H1 (cell line): ENCODE measurements around the gene SGSH. TPM values are rescaled to one million over a fixed set of nuclear protein-coding genes. Genes with fewer than 3 reads are reported as not detected.

ENCODE experiments used
- CTCF ChIA-PET: fragments of 300-600 bp; sonication (Branson Sonifier 250); formaldehyde crosslinking; loops from one replicate; lab custom pipeline; 2021; ENCODE audit not compliant: partially characterized antibody; lab: Charles Lee
- POLR2A ChIA-PET: fragments of 300-600 bp; sonication (Branson Sonifier 250); formaldehyde crosslinking; loops from one replicate; lab custom pipeline; 2021; ENCODE audit warnings: inconsistent platforms; ENCODE audit not compliant: partially characterized antibody; lab: Charles Lee
- DNase-seq, 2 experiments: peaks; one replicate each; pipeline versions ENCODE4 v3.0.0 to v3.0.0-alpha.2; 2010 to 2022; ENCODE audit warnings: low spot score in 2 of 2, low read depth in 1 of 2, mixed read lengths in 1 of 2
- FAIRE-seq: peaks from 2 replicates; lab custom pipeline; 2011; peaks lifted over from hg19 to GRCh38; lab: Jason Lieb, UNC
- H2AFZ ChIP-seq: 2 replicates; pipeline ENCODE4 v1.8.1; 2012; ENCODE audit warnings: low read length, inconsistent platforms
- H2AK5ac ChIP-seq: 2 replicates; pipeline ENCODE4 v1.6.1; 2013; ENCODE audit warnings: low read depth, low read length
- H2BK120ac ChIP-seq: replicated peaks from 2 replicates; pipeline ENCODE3; 2013; ENCODE audit warnings: low read depth, low read length, inconsistent platforms
- H2BK12ac ChIP-seq: 2 replicates; pipeline ENCODE4 v1.6.1; 2013; ENCODE audit warnings: low read depth, low read length
- H2BK15ac ChIP-seq: 2 replicates; pipeline ENCODE4 v1.6.1; 2013; ENCODE audit warnings: low read length
- H2BK20ac ChIP-seq: 2 replicates; pipeline ENCODE4 v1.6.1; 2013; ENCODE audit warnings: low read length
- H2BK5ac ChIP-seq: 2 replicates; pipeline ENCODE4 v1.6.1; 2013; ENCODE audit warnings: low read depth, low read length
- H3K14ac ChIP-seq: 2 replicates; pipeline ENCODE4 v1.6.1; 2013; ENCODE audit warnings: inconsistent platforms; ENCODE audit not compliant: insufficient read length
- H3K18ac ChIP-seq: 2 replicates; pipeline ENCODE4 v1.6.1; 2013; ENCODE audit warnings: low read length; ENCODE audit errors: extremely low read depth
- H3K23ac ChIP-seq: 2 replicates; pipeline ENCODE4 v1.6.1; 2013; ENCODE audit warnings: inconsistent platforms; ENCODE audit not compliant: insufficient read length
- H3K23me2 ChIP-seq: 2 replicates; pipeline ENCODE4 v1.6.1; 2013; ENCODE audit warnings: low read depth, low read length
- H3K27ac ChIP-seq: 2 replicates; pipeline ENCODE4 v1.6.1; 2011; ENCODE audit warnings: low read depth, low read length, inconsistent platforms
- H3K27me3 ChIP-seq, 4 experiments: replicated peaks in 1 of 4; 1 replicate in 1 of 4; 2 replicates in 3 of 4; pipeline versions ENCODE4 v1.6.1 to v1.8.1; 2011 to 2013; ENCODE audit warnings: low read length in 3 of 4, mild to moderate bottlenecking in 3 of 4, inconsistent platforms in 2 of 4, mixed read lengths in 2 of 4, moderate library complexity in 1 of 4; ENCODE audit not compliant: control insufficient read depth in 3 of 4, insufficient read depth in 3 of 4; ENCODE audit errors: extremely low read depth in 1 of 4
- H3K36me3 ChIP-seq, 4 experiments: 2 replicates each; pipeline versions ENCODE4 v1.6.1 to v1.8.1; 2011 to 2013; ENCODE audit warnings: mild to moderate bottlenecking in 4 of 4, low read length in 3 of 4, moderate library complexity in 2 of 4, control low read depth in 1 of 4, inconsistent platforms in 1 of 4; ENCODE audit not compliant: insufficient read depth in 4 of 4, control insufficient read depth in 2 of 4
- H3K4ac ChIP-seq: replicated peaks from 2 replicates; pipeline ENCODE3; 2013; ENCODE audit warnings: low read length, low read depth, mixed read lengths, inconsistent platforms; ENCODE audit not compliant: insufficient read length
- H3K4me1 ChIP-seq, 4 experiments: replicated peaks in 1 of 4; 1 replicate in 1 of 4; 2 replicates in 3 of 4; pipeline versions ENCODE4 v1.6.1 to v1.8.1; 2011 to 2013; ENCODE audit warnings: low read length in 3 of 4, inconsistent platforms in 2 of 4, mixed read lengths in 1 of 4; ENCODE audit not compliant: insufficient read depth in 4 of 4, control insufficient read depth in 3 of 4
- H3K4me2 ChIP-seq, 2 experiments: 2 replicates each; pipeline versions ENCODE4 v1.6.1 to v1.8.1; 2011 to 2013; ENCODE audit warnings: low read depth in 2 of 2, low read length in 2 of 2, control low read depth in 1 of 2, inconsistent platforms in 1 of 2, mild to moderate bottlenecking in 1 of 2; ENCODE audit not compliant: insufficient read depth in 1 of 2
- H3K4me3 ChIP-seq, 4 experiments: fragments of 200-600, 300-600 bp in 1 of 4; sonication (generic), shearing (Covaris generic), sonication (Bioruptor Twin) in 1 of 4; 2 replicates each; pipeline versions ENCODE4 v1.5.1 to v1.8.1; 2011 to 2016; ENCODE audit warnings: low read length in 4 of 4, low read depth in 3 of 4, control low read depth in 2 of 4, inconsistent platforms in 2 of 4, mild to moderate bottlenecking in 2 of 4, mixed read lengths in 1 of 4, moderate library complexity in 1 of 4; ENCODE audit not compliant: insufficient read depth in 2 of 4; ENCODE audit errors: extremely low read depth in 1 of 4
- H3K56ac ChIP-seq: replicated peaks from 2 replicates; pipeline ENCODE3; 2013; ENCODE audit warnings: low read depth, mild to moderate bottlenecking, mixed read lengths, low read length, inconsistent platforms; ENCODE audit not compliant: insufficient read length
- H3K79me1 ChIP-seq: 2 replicates; pipeline ENCODE4 v1.6.1; 2013; ENCODE audit warnings: low read depth, low read length, control low read depth
- H3K79me2 ChIP-seq, 2 experiments: 2 replicates each; pipeline versions ENCODE4 v1.6.1 to v1.8.1; 2012 to 2013; ENCODE audit warnings: low read length in 2 of 2, mild to moderate bottlenecking in 2 of 2, inconsistent platforms in 1 of 2; ENCODE audit not compliant: insufficient read depth in 2 of 2, control insufficient read depth in 1 of 2
- H3K9ac ChIP-seq, 4 experiments: replicated peaks in 1 of 4; 1 replicate in 1 of 4; 2 replicates in 3 of 4; pipeline versions ENCODE4 v1.6.1 to v1.8.1; 2011 to 2013; ENCODE audit warnings: low read depth in 3 of 4, low read length in 3 of 4, control low read depth in 2 of 4, mild to moderate bottlenecking in 2 of 4, moderate library complexity in 2 of 4, inconsistent platforms in 1 of 4; ENCODE audit errors: extremely low read depth in 1 of 4
- H3K9me3 ChIP-seq, 2 experiments: 2 replicates each; pipeline versions ENCODE4 v1.6.1 to v1.8.1; 2012 to 2013; ENCODE audit warnings: mild to moderate bottlenecking in 2 of 2, moderate library complexity in 2 of 2, control low read depth in 1 of 2, inconsistent platforms in 1 of 2, low read depth in 1 of 2, low read length in 1 of 2, mixed read lengths in 1 of 2; ENCODE audit not compliant: insufficient read depth in 2 of 2
- H4K20me1 ChIP-seq, 2 experiments: replicated peaks in 1 of 2; 2 replicates each; pipeline versions ENCODE3 to v1.8.1; 2011 to 2013; ENCODE audit warnings: inconsistent platforms in 2 of 2, low read length in 2 of 2, mild to moderate bottlenecking in 1 of 2; ENCODE audit not compliant: insufficient read depth in 2 of 2, control insufficient read depth in 1 of 2
- H4K5ac ChIP-seq: 2 replicates; pipeline ENCODE4 v1.6.1; 2013; ENCODE audit warnings: low read length, low read depth, mixed read lengths, inconsistent platforms; ENCODE audit not compliant: insufficient read length
- H4K8ac ChIP-seq: 2 replicates; pipeline ENCODE4 v1.8.0; 2013; ENCODE audit warnings: mild to moderate bottlenecking, moderate library complexity, low read length, inconsistent platforms; ENCODE audit not compliant: insufficient read depth; ENCODE audit errors: extremely low read depth
- H4K91ac ChIP-seq: replicated peaks from 2 replicates; pipeline ENCODE3; 2013; ENCODE audit warnings: low read length, mixed read lengths, inconsistent platforms; ENCODE audit not compliant: insufficient read length
- BCL11A ChIP-seq, 2 experiments: IDR thresholded peaks; one replicate each; pipeline ENCODE4 v1.6.1; 2011; ENCODE audit warnings: low read depth in 2 of 2, low read length in 2 of 2, mild to moderate bottlenecking in 2 of 2
- CHD1 ChIP-seq: IDR thresholded peaks from 2 replicates; pipeline ENCODE4 v1.6.1; 2012; ENCODE audit warnings: low read depth, low read length, improper control_type of control experiment
- RBBP5 ChIP-seq: IDR thresholded peaks from 2 replicates; pipeline ENCODE4 v1.7.1; 2012; ENCODE audit warnings: low read depth, mild to moderate bottlenecking, inconsistent platforms, low read length, moderate library complexity, borderline replicate concordance
- SP1 ChIP-seq: IDR thresholded peaks from 2 replicates; pipeline ENCODE4 v1.6.1; 2011; ENCODE audit warnings: low read depth, low read length
- ZNF274 ChIP-seq: IDR thresholded peaks from 2 replicates; pipeline ENCODE4 v1.7.0; 2012; ENCODE audit warnings: low read length, borderline replicate concordance; ENCODE audit errors: extremely low read depth
- WGBS, 2 experiments: shearing (Covaris generic) in 1 of 2; methylation state at CpG; one replicate each; pipeline versions ENCODE4 v1.1.6 to v1.1.7; 2013 to 2015; ENCODE audit warnings: low lambda C conversion rate in 2 of 2, mixed read lengths in 2 of 2, inconsistent platforms in 1 of 2, low coverage in 1 of 2, missing lambda C conversion rate in 1 of 2; ENCODE audit not compliant: insufficient replicate concordance in 2 of 2, insufficient coverage in 1 of 2, insufficient read length in 1 of 2; ENCODE audit errors: extremely low coverage in 1 of 2, missing lambda C conversion rate in 1 of 2; 5-methylcytosine and 5-hydroxymethylcytosine counted together
- polyA plus RNA-seq, 7 experiments: library from polyadenylated mRNA; depleted of rRNA in 3 of 7; stranded (reverse) in 5 of 7; unstranded in 2 of 7; fragments of >200 nt in 5 of 7; fragments of 200-250 nt in 2 of 7; gene quantifications; 1 replicate in 5 of 7; 2 replicates in 1 of 7; 4 replicates in 1 of 7; pipeline versions ENCODE4 v1.2.1 to v1.2.3, GENCODE V29; 2011 to 2013; ENCODE audit warnings: missing spikeins in 2 of 7, mixed read lengths in 2 of 7
- total RNA-seq: library from RNA; stranded (reverse); fragmentation: NEBNext Ultra II Directional; extraction: Animal tissue kit (Norgen Biotek cat#: 25700); gene quantifications from 2 replicates; pipeline ENCODE4 v1.2.1, GENCODE V29; 2021

The SGSH gene
- total and polyA plus RNA-seq, 2 of the 8 experiments (the other 6 are each of a cell fraction or from before 2014, with no cell fraction given) = 18.0 to 19.6 TPM

DNA sequence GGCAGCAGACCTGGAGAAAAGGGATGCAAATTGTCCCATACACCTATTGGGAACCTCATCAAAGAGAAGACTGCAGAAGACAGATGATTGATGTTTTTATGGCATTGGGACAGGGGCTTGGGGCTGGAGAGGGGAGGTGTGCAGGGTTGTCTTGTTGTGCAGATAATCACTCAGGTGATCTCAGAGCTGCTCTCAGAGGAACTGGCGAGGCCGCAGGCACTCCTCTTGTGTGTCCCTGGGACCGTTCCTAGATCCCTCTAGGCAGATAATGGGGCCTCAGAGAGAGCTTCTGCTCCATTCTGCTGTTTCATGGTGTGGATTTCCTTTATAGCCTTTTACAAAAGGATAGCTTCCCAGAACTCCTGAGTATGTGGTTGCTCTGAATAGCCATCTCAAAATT lies 42.2 kb upstream of the SGSH start:
- ChIA-PET CTCF (interaction anchor here (0.9 to 1.6 kb wide), 4 partner anchors 8 to 119 kb away, joined by 3 to 6 read pairs (median 4); no protein-coding TSS in a partner anchor), POLR2A (interaction anchor here (0.7 to 4.9 kb wide), 7 partner anchors 10 to 161 kb away, joined by 3 to 63 read pairs (median 6); partner anchors contain the start of gene GAA)
- Histone ChIP-seq H2BK15ac (no peak overlapping the region), H3K4me3 (peak overlapping the region in 2 of 4 experiments; percentile 78 to 90; a peak in 3 of 8 replicates), H4K20me1 (peaks cover 0 to 1% of the 10 kb centered on the region in 2 experiments), H4K8ac (no peak overlapping the region), H3K23me2 (no peaks in the 10 kb centered on the region; the same call in 1 of the 2 replicates), H3K4me1 (peaks cover 14 to 28% (median 21%) of the 10 kb centered on the region in 4 experiments), H2BK20ac (peak overlapping the region; percentile 92; the same call in 1 of the 2 replicates), H3K18ac (peak overlapping the region; percentile 78; the same call in 1 of the 2 replicates), H3K36me3 (peaks cover 0 to 4% (median 2%) of the 10 kb centered on the region in 4 experiments; a peak in 3 of 8 replicates), H2BK120ac (peak overlapping the region; percentile 87), H2AK5ac (peak overlapping the region; percentile 96), H3K27me3 (no peaks in the 10 kb centered on the region), H3K79me2 (peaks cover 0 to 10% of the 10 kb centered on the region in 2 experiments; a peak in 2 of 4 replicates), H3K56ac (peak overlapping the region; percentile 81), H3K27ac (no peak overlapping the region), H3K79me1 (0 out of 2 replicates have a peak, but pooled peaks cover 3% of the 10 kb centered on the region), H3K4me2 (peak overlapping the region; percentile 67 to 80), H3K14ac (no peak overlapping the region), H3K9ac (no peak overlapping the region; a peak in 1 of 7 replicates), H2BK12ac (peak overlapping the region; percentile 63), H4K5ac (no peak overlapping the region), H3K9me3 (no peaks in the 10 kb centered on the region), H2AFZ (no peak overlapping the region), H3K4ac (peak overlapping the region; percentile 99), H4K91ac (peak overlapping the region; percentile 99), H3K23ac (no peak overlapping the region), H2BK5ac (peak overlapping the region; percentile 96)
- DNase-seq (no peak), FAIRE-seq (no peak)
- 83% methylated on average over 3 of the region's 3 CpGs; no CpG with 5 or more reads in 1 of the 2 experiments for whole genome bisulfite sequencing, 2 experiments
- no peak for TF ChIP-seq SP1
- no peak for TF ChIP-seq CHD1
- no peak for TF ChIP-seq BCL11A (IDR thresholded peaks at IDR 0.05; ENCODE audit: low read depth in 2 of 2, low read length in 2 of 2)
- TF ChIP-seq RBBP5 = no peak
- TF ChIP-seq ZNF274 = no peak
